GM12864 (cell line): ENCODE measurements around the gene POC5.

ENCODE experiments used
- DNase-seq: peaks from one replicate; pipeline ENCODE4 v3.0.0-alpha.2; 2011; ENCODE audit warnings: low read depth
- H3K4me3 ChIP-seq: 2 replicates; pipeline ENCODE4 v1.5.1; 2011; ENCODE audit warnings: mild to moderate bottlenecking, low read depth, low read length, control low read depth
- TF ChIP-seq, protein P1 (sequence below): IDR thresholded peaks from 2 replicates; pipeline ENCODE4 v1.5.1; 2011; ENCODE audit warnings: low read depth, mild to moderate bottlenecking, moderate library complexity, low read length, control low read depth, inconsistent platforms; ENCODE audit errors: missing control alignments

The POC5 gene

DNA sequence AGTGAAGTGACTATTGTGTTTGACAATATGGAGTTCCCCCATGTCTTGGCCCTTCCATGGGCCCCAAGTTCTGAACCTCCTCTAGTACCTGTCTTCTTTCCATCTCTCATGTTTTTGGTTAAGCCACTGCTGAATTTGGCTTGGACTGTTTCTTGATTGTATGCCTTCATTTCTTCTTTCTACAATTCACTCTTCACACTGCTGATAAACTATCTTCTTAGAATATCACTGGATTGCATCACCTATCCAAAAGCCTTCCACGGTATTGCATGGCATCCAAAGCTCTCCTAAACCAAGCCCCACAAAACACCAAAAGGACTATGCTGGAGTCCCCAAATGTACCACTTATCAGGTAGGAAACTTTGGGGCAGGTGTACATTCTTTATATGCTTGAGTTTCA, 4.3 kb upstream of the POC5 start:
- DNase-seq: no peak
- TF ChIP-seq, protein P1, sequence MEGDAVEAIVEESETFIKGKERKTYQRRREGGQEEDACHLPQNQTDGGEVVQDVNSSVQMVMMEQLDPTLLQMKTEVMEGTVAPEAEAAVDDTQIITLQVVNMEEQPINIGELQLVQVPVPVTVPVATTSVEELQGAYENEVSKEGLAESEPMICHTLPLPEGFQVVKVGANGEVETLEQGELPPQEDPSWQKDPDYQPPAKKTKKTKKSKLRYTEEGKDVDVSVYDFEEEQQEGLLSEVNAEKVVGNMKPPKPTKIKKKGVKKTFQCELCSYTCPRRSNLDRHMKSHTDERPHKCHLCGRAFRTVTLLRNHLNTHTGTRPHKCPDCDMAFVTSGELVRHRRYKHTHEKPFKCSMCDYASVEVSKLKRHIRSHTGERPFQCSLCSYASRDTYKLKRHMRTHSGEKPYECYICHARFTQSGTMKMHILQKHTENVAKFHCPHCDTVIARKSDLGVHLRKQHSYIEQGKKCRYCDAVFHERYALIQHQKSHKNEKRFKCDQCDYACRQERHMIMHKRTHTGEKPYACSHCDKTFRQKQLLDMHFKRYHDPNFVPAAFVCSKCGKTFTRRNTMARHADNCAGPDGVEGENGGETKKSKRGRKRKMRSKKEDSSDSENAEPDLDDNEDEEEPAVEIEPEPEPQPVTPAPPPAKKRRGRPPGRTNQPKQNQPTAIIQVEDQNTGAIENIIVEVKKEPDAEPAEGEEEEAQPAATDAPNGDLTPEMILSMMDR: no peak
- no peak overlapping the region for H3K4me3 ChIP-seq

DNA sequence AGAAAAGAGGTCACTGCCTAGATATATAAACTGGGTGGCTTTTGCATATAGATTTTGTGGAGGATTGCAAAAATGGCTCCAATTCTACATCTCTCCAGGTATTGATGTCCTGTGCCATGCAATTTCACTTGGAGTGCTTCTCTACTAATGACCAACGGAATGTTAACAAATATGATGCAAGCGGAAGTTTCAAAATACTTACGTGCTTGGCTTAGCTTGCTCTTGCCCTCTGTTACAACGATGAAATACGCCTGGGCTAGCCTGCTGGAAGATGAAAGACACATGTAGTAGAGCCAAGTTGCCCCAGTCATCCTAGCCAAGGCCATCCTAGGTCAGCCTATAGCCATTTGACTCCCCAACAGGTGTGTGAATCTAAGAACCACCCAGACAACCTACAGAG, 3.6 kb upstream of the POC5 start:
- DNase-seq: no peak
- TF ChIP-seq, protein P1: no peak
- no peak overlapping the region for H3K4me3 ChIP-seq

DNA sequence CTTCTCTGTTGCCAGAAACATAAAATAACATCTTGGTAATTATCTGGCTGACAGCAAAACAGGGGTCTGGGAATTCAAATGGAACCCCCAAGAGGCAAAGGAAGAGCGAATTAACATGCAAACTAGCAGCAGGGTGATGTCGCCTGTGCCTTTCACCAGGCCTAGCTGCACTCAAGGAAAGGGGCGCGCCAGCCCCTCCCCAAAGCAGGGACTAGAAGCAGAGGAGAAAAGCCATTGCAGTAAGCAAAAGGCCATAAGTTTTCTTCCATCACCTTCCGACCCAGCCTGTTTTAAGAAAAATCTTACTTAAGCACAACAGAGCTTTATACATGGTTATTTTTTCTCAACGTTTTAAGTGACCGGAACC, 539 bp downstream of the POC5 start:
- peak overlapping the region; percentile 78 for H3K4me3 ChIP-seq
- no peak for DNase-seq
- TF ChIP-seq, protein P1: no peak

DNA sequence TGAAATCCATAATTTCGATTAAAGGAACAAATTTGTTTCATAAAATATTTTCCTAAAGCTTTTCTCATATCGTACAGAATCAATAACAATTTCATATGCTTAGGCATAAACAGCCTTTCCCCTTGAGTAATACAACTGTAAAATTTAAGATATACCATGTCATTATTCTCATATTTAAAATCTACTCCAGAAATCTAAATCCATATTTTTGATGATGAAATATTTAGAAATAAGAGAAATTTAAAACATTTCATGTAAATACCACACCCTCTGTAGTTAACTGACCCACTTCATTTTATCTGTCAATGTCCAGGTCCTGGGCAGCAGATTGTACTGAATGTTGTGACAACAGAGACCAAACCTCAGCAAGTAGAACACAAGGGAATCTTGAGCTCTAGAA, 5.1 kb downstream of the POC5 start:
- TF ChIP-seq, protein P1: no peak
- no peak overlapping the region for H3K4me3 ChIP-seq

DNA sequence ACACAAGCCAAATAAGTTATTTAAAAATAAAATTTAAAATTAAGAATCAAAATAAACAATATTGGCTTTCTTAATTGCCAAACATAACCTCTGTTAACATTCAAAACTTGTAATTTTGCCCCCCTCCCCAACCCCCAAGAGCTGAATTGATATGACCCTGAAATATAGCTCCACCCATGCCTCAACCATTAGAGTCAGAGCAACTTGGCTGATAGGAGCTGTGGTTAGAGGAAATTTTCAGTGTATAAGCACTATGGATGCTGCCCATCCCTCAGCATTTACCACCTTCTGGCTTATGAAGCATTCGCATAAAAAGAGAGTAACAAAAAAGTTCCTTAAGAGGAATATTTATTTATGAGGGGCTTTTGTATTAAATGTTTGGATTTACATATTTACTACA, 6.1 kb downstream of the POC5 start:
- TF ChIP-seq, protein P1: no peak
- H3K4me3 ChIP-seq: no peak overlapping the region
- DNase-seq: no peak

More for the DNA sequence above, 5.1 kb downstream of the POC5 start:
- no peak for DNase-seq

DNA sequence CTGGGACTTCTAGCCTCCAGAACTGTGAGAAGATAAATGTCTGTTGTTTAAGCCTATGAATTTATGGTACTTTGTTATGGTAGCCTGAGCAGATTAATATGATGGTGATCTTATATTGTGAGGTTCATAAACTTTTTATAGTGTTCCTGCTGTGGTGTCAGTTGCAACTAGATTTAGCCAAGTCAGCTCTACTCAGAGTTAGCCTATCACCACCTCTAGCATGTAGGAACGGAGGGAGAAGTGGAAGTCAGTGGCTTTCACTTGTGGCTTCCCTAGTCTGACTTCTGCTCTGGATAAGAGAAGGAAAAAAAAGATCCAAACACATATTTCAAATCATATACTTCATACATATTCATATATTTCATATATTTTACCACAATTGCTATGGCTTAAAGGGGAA, 6.6 kb downstream of the POC5 start:
- DNase-seq: no peak
- TF ChIP-seq, protein P1: no peak

DNA sequence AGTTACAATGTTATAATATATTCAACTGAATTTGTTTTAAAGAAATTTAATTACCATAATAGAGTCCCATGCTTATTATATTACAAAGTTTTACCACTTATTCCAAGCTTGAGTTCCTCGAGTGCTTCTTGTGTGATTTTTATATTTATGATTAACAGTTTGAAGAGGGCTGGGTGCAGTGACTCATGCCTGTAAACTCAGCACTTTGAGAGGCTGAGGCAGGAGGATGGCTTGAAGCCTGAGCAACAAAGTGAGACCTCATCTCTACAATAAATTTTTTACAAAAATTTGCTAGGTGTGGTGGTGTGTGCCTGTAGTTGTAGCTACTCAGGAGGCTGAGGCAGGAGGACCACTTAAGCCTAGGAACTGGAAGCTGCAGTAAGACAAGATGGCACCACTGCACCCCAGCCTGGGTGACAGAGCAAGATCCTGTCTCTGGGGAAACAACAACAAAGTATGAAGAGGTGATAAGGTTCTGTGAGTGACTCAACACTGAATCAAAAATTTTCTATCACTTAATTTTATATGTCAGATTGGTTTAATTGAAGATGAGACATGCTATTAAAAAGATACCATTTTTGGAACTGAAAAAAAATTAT, 9.2 kb downstream of the POC5 start:
- H3K4me3 ChIP-seq: no peak overlapping the region
- no peak for DNase-seq
- TF ChIP-seq, protein P1: no peak

More for the DNA sequence above, 6.6 kb downstream of the POC5 start:
- H3K4me3 ChIP-seq: no peak overlapping the region
